ENCODE data around the gene RPL3. TPM values are rescaled to one million over a fixed set of nuclear protein-coding genes. Genes with fewer than 3 reads are reported as not detected.

Gene RPL3
- total and polyA plus RNA-seq, 2 experiments from 2014 or later = 1,044 to 2,461 TPM

- H3K79me2 ChIP-seq = peaks cover 34% of the 10 kb centered on the region
- H3K9me3 ChIP-seq (ENCODE audit: low read depth) = no peaks in the 10 kb centered on the region
- 92% methylated on average over 5 of the region's 5 CpGs for WGBS (ENCODE audit: low lambda C conversion rate, missing lambda C conversion rate)
- TF ChIP-seq EZH2 (IDR thresholded peaks at IDR 0.05; ENCODE audit: borderline replicate concordance) (no peak), EZH2phosphoT487 (IDR thresholded peaks at IDR 0.05; ENCODE audit: low read depth, severe bottlenecking, unreplicated experiment) (no peak), CTCF (IDR thresholded peaks at IDR 0.05; ENCODE audit: poor library complexity) (no peak)
- no peak for DNase-seq (ENCODE audit: low spot score)
- H3K9me2 ChIP-seq (replicated peaks; ENCODE audit: insufficient read depth) = no peaks in the 10 kb centered on the region
- H2AFZ ChIP-seq = no peak overlapping the region
- H3K36me3 ChIP-seq (replicated peaks; ENCODE audit: insufficient read depth, low read depth) = no peaks in the 10 kb centered on the region
- H3K27me3 ChIP-seq = no peaks in the 10 kb centered on the region
- H4K20me1 ChIP-seq (ENCODE audit: insufficient read depth, poor library complexity, severe bottlenecking) = peaks cover 63% of the 10 kb centered on the region
- H3K4me1 ChIP-seq (ENCODE audit: insufficient read depth) = peaks cover 23% of the 10 kb centered on the region
- no peak overlapping the region for H3K27ac ChIP-seq
- no peak overlapping the region for H3K4me3 ChIP-seq
- H3K4me2 ChIP-seq = no peak overlapping the region
These were observed 7.0 kb downstream of the RPL3 start for GRCh38 chr22:39312410-39312809.

DNA sequence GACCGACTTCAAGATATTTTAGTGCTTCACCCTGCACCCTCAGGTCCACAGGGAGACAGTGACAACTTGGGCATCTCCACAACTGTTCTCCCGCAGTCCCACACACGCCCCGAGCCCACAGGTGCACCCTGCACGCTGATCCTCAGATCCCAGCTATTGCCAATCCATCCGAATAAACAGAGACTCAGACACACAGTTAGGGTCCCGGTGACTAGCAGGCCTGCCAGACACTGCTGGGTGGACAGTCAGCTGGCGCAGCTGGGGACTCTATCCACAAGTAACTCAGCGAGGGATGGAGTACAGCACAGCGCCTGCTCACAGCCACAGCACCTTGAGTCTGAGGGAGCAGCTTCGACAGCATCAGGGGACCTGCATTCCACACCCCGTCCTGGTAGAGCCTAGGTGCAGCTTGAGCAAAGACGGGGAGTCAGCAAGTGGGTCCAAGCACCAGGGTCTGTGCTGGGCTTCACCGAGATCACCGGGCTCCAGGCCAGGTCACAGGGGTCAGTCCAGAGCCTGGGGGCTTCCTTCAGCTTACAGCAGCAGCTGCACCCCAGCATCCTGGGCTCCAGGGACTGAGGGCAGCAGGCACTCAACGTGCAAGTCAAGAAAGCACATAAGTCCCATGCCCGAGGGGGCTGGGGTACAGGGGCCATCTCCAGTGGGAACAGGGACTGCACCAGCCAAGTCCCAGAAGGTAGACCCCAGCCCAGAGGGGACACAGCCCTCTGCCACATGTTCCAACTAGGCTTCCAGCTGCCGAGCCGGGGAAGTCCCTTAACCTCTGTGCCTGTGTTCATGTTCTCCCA, 7.6 kb downstream of the RPL3 start:
- no peak overlapping the region for H3K27ac ChIP-seq
- H3K9me3 ChIP-seq (ENCODE audit: low read depth) = no peaks in the 10 kb centered on the region
- peaks cover 57% of the 10 kb centered on the region for H4K20me1 ChIP-seq (ENCODE audit: insufficient read depth, poor library complexity, severe bottlenecking)
- H3K9me2 ChIP-seq (replicated peaks; ENCODE audit: insufficient read depth) = no peaks in the 10 kb centered on the region
- no peak for TF ChIP-seq EZH2 (IDR thresholded peaks at IDR 0.05; ENCODE audit: borderline replicate concordance)
- TF ChIP-seq CTCF (IDR thresholded peaks at IDR 0.05; ENCODE audit: poor library complexity) = no peak
- TF ChIP-seq EZH2phosphoT487 (IDR thresholded peaks at IDR 0.05; ENCODE audit: low read depth, severe bottlenecking, unreplicated experiment) = no peak
- peaks cover 28% of the 10 kb centered on the region for H3K79me2 ChIP-seq
- H3K27me3 ChIP-seq = no peaks in the 10 kb centered on the region
- no peak overlapping the region for H3K4me3 ChIP-seq
- WGBS (ENCODE audit: low lambda C conversion rate, missing lambda C conversion rate) = 90% methylated on average over 19 of the region's 19 CpGs
- H3K36me3 ChIP-seq (replicated peaks; ENCODE audit: insufficient read depth, low read depth) = no peaks in the 10 kb centered on the region
- H3K4me2 ChIP-seq = no peak overlapping the region
- peaks cover 17% of the 10 kb centered on the region for H3K4me1 ChIP-seq (ENCODE audit: insufficient read depth)
- H2AFZ ChIP-seq = no peak overlapping the region
- no peak for DNase-seq (ENCODE audit: low spot score)

DNA sequence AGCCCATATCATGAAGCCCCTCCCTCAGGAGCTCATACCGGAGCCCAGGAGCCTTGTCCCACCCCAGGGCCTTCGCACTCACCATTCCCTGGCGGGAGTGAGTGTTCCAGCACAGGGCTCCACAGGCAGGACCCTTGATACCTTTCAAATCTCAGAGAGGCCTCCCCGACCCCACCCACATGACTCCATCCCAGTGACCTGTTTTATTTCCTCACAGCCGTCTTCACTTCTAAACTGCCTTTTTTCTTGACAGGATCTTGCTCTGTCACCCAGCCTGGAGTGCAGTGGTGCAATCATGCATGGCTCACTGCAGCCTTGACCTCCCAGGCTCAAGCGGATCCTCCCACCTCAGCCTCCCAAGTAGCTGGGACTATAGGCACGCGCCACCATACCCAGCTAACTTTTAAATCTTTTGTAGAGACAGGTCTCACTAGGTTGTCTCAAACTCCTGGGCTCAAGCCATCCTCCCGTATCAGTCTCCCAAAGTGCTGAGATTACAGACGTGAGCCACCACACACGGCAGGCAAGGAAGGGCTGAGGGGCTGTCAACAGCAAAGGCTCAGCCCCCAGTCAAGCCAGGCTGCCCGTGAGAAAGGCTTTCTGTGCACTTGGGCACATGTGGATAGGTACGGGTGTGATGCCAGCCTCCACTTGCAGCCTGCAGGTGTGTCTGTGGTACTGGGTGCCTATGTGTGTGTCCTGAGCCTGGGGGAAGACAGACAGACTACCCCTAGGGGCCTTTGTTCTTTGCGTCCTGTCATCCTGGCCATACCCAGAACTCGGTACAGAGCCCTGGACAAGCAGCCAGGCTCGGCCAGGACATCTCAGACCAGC, 9.3 kb downstream of the RPL3 start:
- Histone ChIP-seq H3K4me2 (no peak overlapping the region), H2AFZ (no peak overlapping the region), H4K20me1 (ENCODE audit: insufficient read depth, poor library complexity, severe bottlenecking) (peaks cover 41% of the 10 kb centered on the region)

More for the DNA sequence above, 9.3 kb downstream of the RPL3 start:
- DNase-seq (ENCODE audit: low spot score) = no peak
- 74% methylated on average over 16 of the region's 16 CpGs for WGBS (ENCODE audit: low lambda C conversion rate, missing lambda C conversion rate)
- Histone ChIP-seq H3K79me2 (peaks cover 15% of the 10 kb centered on the region), H3K4me3 (no peak overlapping the region), H3K4me1 (ENCODE audit: insufficient read depth) (peaks cover 2% of the 10 kb centered on the region), H3K9me2 (replicated peaks; ENCODE audit: insufficient read depth) (no peaks in the 10 kb centered on the region), H3K36me3 (replicated peaks; ENCODE audit: insufficient read depth, low read depth) (no peaks in the 10 kb centered on the region), H3K27me3 (no peaks in the 10 kb centered on the region), H3K9me3 (ENCODE audit: low read depth) (no peaks in the 10 kb centered on the region), H3K27ac (peak overlapping the region; percentile 74)
- TF ChIP-seq EZH2phosphoT487 (IDR thresholded peaks at IDR 0.05; ENCODE audit: low read depth, severe bottlenecking, unreplicated experiment) (no peak), EZH2 (IDR thresholded peaks at IDR 0.05; ENCODE audit: borderline replicate concordance) (no peak), CTCF (IDR thresholded peaks at IDR 0.05; ENCODE audit: poor library complexity) (no peak)
